ENCODE results near the gene COL27A1.
"Not testable (repeated sequence)": the region's sequence is repeated elsewhere in the genome, so short reads cannot be mapped to it uniquely, and the experiment has no call there.

GRCh38 chr9:114128759-114129158 is 26.6 kb upstream of the COL27A1 start:
- not testable (repeated sequence) for TF ChIP-seq POLR2A, CTCF (IDR thresholded peaks at IDR 0.05)

All from adrenal gland (tissue), 5 donors.